K562 (cell line): ENCODE data around the gene DHCR7. TPM values are rescaled to one million over a fixed set of nuclear protein-coding genes. Genes with fewer than 3 reads are reported as not detected.
A peak's percentile ranks its signal among the peaks of the same experiment; 100 is the strongest.

Source experiments
- CREB3 ChIP-seq: fragments of 450-650 bp; conservative IDR thresholded peaks from 2 replicates; pipeline ENCODE4 v1.6.1; 2016; ENCODE audit warnings: missing genetic modification characterization, low read depth, mild to moderate bottlenecking, missing compliant biosample characterization, moderate library complexity
- CREB3L1 ChIP-seq: fragments of 450-650 bp; IDR thresholded peaks from 2 replicates; pipeline ENCODE4 v1.6.1; 2014; ENCODE audit warnings: low read depth, mild to moderate bottlenecking, moderate library complexity, borderline replicate concordance
- DMBX1 ChIP-seq: fragments of 250-450 bp; sonication (Bioruptor Pico); IDR thresholded peaks from 2 replicates; pipeline ENCODE4 v1.8.0; 2022; ENCODE audit warnings: inconsistent platforms, mild to moderate bottlenecking, moderate library complexity, borderline replicate concordance
- DPF2 ChIP-seq: fragments of 450-650 bp; IDR thresholded peaks from 2 replicates; pipeline ENCODE4 v1.6.1; 2016
- HMG20A ChIP-seq: fragments of 450-650 bp; formaldehyde crosslinking; conservative IDR thresholded peaks from 2 replicates; pipeline ENCODE4 v1.4.0; 2020; ENCODE audit warnings: mild to moderate bottlenecking, mixed read lengths
- KDM2B ChIP-seq: fragments of 250-450 bp; sonication (Bioruptor Pico); IDR thresholded peaks from 2 replicates; pipeline ENCODE4 v1.8.0; 2021; ENCODE audit warnings: mild to moderate bottlenecking, moderate library complexity
- MAFG ChIP-seq: fragments of 450-650 bp; conservative IDR thresholded peaks from 2 replicates; pipeline ENCODE4 v1.6.1; 2016; ENCODE audit warnings: missing genetic modification characterization, missing compliant biosample characterization
- NCOA4 ChIP-seq: fragments of 450-650 bp; IDR thresholded peaks from 2 replicates; pipeline ENCODE4 v1.6.1; 2018; ENCODE audit warnings: mild to moderate bottlenecking; ENCODE audit not compliant: partially characterized antibody
- PURB ChIP-seq: sonication (generic); formaldehyde crosslinking; IDR thresholded peaks from 2 replicates; pipeline ENCODE4 v1.9.0; 2021; ENCODE audit warnings: low read depth, mild to moderate bottlenecking, missing genetic modification reagents
- PYGO2 ChIP-seq: fragments of 450-650 bp; IDR thresholded peaks from 2 replicates; pipeline ENCODE4 v1.6.1; 2016; ENCODE audit warnings: mild to moderate bottlenecking, missing genetic modification characterization, moderate library complexity, missing compliant biosample characterization
- RFX1 ChIP-seq: fragments of 450-650 bp; IDR thresholded peaks from 2 replicates; pipeline ENCODE4 v1.6.1; 2016; ENCODE audit warnings: mild to moderate bottlenecking, moderate library complexity
- RFX5 ChIP-seq: IDR thresholded peaks from 2 replicates; pipeline ENCODE4 v1.6.1; 2011; ENCODE audit warnings: low read depth, mild to moderate bottlenecking, improper control_type of control experiment, low read length
- SP1 ChIP-seq: sonication (generic); formaldehyde crosslinking; IDR thresholded peaks from 2 replicates; pipeline ENCODE4 v1.8.1; 2022; ENCODE audit warnings: mild to moderate bottlenecking, missing genetic modification reagents
- USF2 ChIP-seq: sonication (generic); formaldehyde crosslinking; IDR thresholded peaks from 2 replicates; pipeline ENCODE4 v1.5.0; 2020; ENCODE audit warnings: missing genetic modification reagents
- ZFX ChIP-seq: sonication (generic); formaldehyde crosslinking; IDR thresholded peaks from 2 replicates; pipeline ENCODE4 v1.8.0; 2022; ENCODE audit warnings: mild to moderate bottlenecking, missing genetic modification reagents, moderate library complexity
- ZNF197 ChIP-seq: fragments of 200-800 bp; sonication (Bioruptor generic); IDR thresholded peaks from 2 replicates; pipeline ENCODE4 v1.6.1; 2016; ENCODE audit warnings: low read depth, missing genetic modification characterization, missing compliant biosample characterization
- ZNF75A ChIP-seq: fragments of 450-650 bp; formaldehyde crosslinking; IDR thresholded peaks from 2 replicates; pipeline ENCODE4 v1.4.0; 2020; ENCODE audit warnings: mild to moderate bottlenecking
- ZNF76 ChIP-seq: fragments of 250-450 bp; sonication (Bioruptor Pico); IDR thresholded peaks from 2 replicates; pipeline ENCODE4 v1.4.0; 2020; ENCODE audit warnings: mild to moderate bottlenecking, moderate library complexity, borderline replicate concordance
- polyA plus RNA-seq, 8 experiments: library from polyadenylated mRNA; depleted of rRNA in 4 of 8; stranded (reverse) in 5 of 8; unstranded in 3 of 8; fragments of >200 nt; fragmentation: Nextera tagmentation in 2 of 8; fragmentation: Illumina TruSeq in 1 of 8; extraction: Ambion mirVana in 2 of 8; extraction: Trizol in 1 of 8; gene quantifications; 2 replicates each; pipeline versions ENCODE4 v1.2.1 to v1.2.3, GENCODE V29; 2011 to 2014; ENCODE audit warnings: inconsistent platforms in 1 of 8, missing spikeins in 1 of 8
- total RNA-seq, 7 experiments: library from RNA; depleted of rRNA in 6 of 7; stranded (reverse); fragments of >200 nt in 6 of 7; fragmentation: Illumina TruSeq in 2 of 7; extraction: Trizol in 2 of 7; gene quantifications; 2 replicates each; pipeline versions ENCODE4 v1.2.1 to v1.2.3, GENCODE V29; 2011 to 2021; ENCODE audit warnings: low replicate concordance in 1 of 7
- TF ChIP-seq, protein P1 (sequence below), 3 experiments: IDR thresholded peaks in 2 of 3; conservative IDR thresholded peaks in 1 of 3; 2 replicates each; pipeline ENCODE4 v1.5.1; 2011 to 2012; ENCODE audit warnings: low read length in 3 of 3, mild to moderate bottlenecking in 3 of 3, control low read depth in 2 of 3, improper control_type of control experiment in 1 of 3, inconsistent platforms in 1 of 3, low read depth in 1 of 3, mixed read lengths in 1 of 3, moderate library complexity in 1 of 3; ENCODE audit not compliant: insufficient read depth in 2 of 3
- TF ChIP-seq, protein P2 (sequence below), 2 experiments: fragments of 250-450 bp in 1 of 2; fragments of 450-650 bp in 1 of 2; sonication (Bioruptor Pico) in 1 of 2; IDR thresholded peaks; 2 replicates each; pipeline versions ENCODE4 v1.6.1 to v1.8.0; 2016 to 2021; ENCODE audit warnings: mild to moderate bottlenecking in 2 of 2, moderate library complexity in 2 of 2, missing compliant biosample characterization in 1 of 2, missing genetic modification characterization in 1 of 2

Gene DHCR7
- total and polyA plus RNA-seq, 9 of the 15 experiments (the other 6 are each of a cell fraction or from before 2014, with no cell fraction given), result 8.4 to 192 (median 82.4) TPM

DNA sequence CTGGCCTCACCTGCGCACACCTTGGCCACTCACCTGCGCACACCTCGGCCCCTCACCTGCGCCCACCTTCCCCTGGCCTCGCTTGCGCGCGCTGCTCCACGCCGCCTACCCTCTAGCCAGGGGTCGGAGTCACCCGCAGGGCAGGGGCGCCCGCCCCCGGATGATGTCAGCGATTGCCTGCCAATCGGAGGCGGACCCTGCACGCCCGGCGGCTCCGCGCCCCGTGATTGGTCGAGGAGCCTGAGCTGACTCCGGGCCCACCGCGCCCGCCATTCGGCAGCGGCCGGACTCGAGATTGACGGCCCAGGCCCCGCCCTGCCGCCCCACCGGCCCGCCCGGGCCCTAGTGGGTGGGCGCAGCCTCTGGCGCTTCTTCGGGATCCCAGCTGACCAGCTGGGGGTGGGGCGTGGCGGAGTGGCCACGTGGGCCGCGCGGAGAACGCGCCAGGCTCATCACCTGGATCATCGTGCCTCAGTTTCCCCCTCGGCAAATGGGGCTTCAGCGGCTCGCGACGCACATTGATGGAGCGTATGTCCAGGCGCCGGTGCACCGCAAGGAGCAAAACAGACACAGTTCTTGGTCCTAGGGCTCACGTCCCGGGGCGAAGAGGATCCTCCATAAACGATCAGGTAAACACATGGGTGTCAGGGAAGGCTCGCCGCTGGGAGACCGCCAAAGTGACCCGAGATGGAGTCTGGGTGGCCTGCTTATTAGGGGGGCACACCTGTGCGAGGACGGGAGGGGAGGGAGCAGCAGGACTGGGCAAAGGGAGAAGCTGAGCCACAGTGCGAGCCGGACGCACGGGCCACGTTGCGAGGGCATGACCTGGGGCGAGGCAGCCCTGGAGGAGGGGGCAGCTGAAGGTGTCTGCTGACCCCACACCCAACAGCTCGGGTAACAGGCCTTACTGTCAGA lies at the start of gene DHCR7 (continued):
- TF ChIP-seq CREB3 (tag) (no peak), ZNF75A (CRISPR knock-in tag) (no peak), HMG20A (CRISPR knock-in tag) (no peak), CREB3L1 (no peak), DPF2 (peak; percentile 6; the same call in 1 of the 2 replicates), PYGO2 (no peak), USF2 (CRISPR knock-in tag) (peak; percentile 86), NCOA4 (no peak), ZFX (CRISPR knock-in tag) (peak; percentile 60), ZNF76 (no peak), DMBX1 (CRISPR knock-in tag) (0 out of 2 replicates have a peak, but pooled peaks have one; percentile 31), RFX1 (no peak), PURB (CRISPR knock-in tag) (no peak), SP1 (CRISPR knock-in tag) (peak; percentile 92), KDM2B (no peak), ZNF197 (CRISPR knock-in tag) (no peak), RFX5 (no peak), MAFG (tag) (no peak)
- TF ChIP-seq, protein P1, sequence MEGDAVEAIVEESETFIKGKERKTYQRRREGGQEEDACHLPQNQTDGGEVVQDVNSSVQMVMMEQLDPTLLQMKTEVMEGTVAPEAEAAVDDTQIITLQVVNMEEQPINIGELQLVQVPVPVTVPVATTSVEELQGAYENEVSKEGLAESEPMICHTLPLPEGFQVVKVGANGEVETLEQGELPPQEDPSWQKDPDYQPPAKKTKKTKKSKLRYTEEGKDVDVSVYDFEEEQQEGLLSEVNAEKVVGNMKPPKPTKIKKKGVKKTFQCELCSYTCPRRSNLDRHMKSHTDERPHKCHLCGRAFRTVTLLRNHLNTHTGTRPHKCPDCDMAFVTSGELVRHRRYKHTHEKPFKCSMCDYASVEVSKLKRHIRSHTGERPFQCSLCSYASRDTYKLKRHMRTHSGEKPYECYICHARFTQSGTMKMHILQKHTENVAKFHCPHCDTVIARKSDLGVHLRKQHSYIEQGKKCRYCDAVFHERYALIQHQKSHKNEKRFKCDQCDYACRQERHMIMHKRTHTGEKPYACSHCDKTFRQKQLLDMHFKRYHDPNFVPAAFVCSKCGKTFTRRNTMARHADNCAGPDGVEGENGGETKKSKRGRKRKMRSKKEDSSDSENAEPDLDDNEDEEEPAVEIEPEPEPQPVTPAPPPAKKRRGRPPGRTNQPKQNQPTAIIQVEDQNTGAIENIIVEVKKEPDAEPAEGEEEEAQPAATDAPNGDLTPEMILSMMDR (IDR thresholded peaks at IDR 0.05 in 2 of 3, conservative IDR thresholded peaks at IDR 0.05 in 1 of 3; ENCODE audit: insufficient read depth in 2 of 3, low read depth in 1 of 3, low read length in 3 of 3), result no peak
- TF ChIP-seq, protein P2, sequence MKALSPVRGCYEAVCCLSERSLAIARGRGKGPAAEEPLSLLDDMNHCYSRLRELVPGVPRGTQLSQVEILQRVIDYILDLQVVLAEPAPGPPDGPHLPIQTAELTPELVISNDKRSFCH (CRISPR knock-in tag; IDR thresholded peaks at IDR 0.05), result no peak
- TF ChIP-seq, protein P2 (tag; IDR thresholded peaks at IDR 0.05), result 0 out of 2 replicates have a peak, but pooled peaks have one; percentile 40
